Neural crest cell (in vitro differentiated cells): ENCODE data around the gene NOSIP. TPM values are rescaled to one million over a fixed set of nuclear protein-coding genes. Genes with fewer than 3 reads are reported as not detected.

Experiments
- DNase-seq: peaks from one replicate; pipeline ENCODE4 v3.0.0; 2021; ENCODE audit warnings: low read depth, mixed read lengths, low spot score
- H3K27ac Mint-ChIP-seq: one replicate; pipeline ENCODE4 v1.8.0; 2021; ENCODE audit warnings: mild to moderate bottlenecking, mixed read lengths; ENCODE audit not compliant: unreplicated experiment
- H3K27me3 Mint-ChIP-seq: 2 replicates; pipeline ENCODE4 v1.8.0; 2021; ENCODE audit warnings: low read depth, mild to moderate bottlenecking, mixed read lengths
- H3K36me3 Mint-ChIP-seq: 2 replicates; pipeline ENCODE4 v1.8.0; 2021; ENCODE audit warnings: low read depth, mild to moderate bottlenecking, mixed read lengths
- H3K4me1 Mint-ChIP-seq: 2 replicates; pipeline ENCODE4 v1.8.0; 2021; ENCODE audit warnings: mixed read lengths
- H3K4me3 Mint-ChIP-seq: one replicate; pipeline ENCODE4 v1.8.0; 2021; ENCODE audit warnings: mild to moderate bottlenecking, mixed read lengths
- H3K9me3 Mint-ChIP-seq: 2 replicates; pipeline ENCODE4 v1.8.0; 2021; ENCODE audit warnings: mixed read lengths
- total RNA-seq: library from RNA; stranded (reverse); gene quantifications from 2 replicates; pipeline ENCODE4 v1.2.1, GENCODE V29; 2021
- TF ChIP-seq, protein P1 (sequence below): fragments of 200-600 bp; sonication (generic); conservative IDR thresholded peaks from 2 replicates; pipeline ENCODE4 v1.5.0; 2021; ENCODE audit warnings: antibody characterized with exemption, mild to moderate bottlenecking

NOSIP gene
- total RNA-seq, 1 donor from 2014 or later = 74.1 TPM

DNA sequence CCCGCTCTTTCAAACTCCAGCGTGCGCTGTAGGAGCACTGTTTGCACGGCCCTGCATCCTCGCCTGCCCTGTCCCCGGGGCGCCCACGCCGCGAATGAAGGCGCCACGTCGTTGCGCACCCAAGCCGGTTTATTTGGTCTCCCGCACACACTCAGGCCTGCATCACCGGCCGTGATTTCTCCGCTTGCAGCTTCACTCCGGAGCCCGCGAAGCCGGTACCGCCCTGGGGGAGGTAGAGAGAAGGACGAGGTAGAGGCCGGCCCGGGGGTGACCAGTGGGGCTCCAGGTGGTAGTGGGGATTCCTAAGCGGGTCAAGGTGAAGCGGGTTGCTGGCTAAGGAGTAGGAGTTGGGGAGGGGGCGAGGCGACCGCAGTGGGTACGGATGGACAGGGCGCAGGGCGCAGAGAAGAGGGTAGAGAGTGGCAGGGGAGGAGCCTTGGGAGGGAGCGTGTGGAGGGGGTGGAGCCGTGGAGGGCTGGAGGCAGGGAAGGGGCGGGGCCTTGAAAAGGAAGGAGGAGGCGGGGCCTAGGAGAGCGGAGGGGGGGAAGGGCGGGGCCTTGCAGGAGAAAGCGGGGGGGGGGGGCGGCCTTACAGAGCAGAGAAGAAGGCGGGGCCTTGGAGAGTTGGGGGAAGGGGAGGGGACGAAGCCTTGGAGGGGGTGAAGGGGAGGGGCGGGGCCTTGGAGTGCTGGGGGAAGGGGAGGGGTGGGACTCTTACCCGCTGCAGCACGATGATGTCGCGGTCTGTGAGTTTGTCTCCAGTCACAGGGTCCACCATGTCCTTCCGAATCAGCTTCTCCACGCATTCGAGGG lies 24.6 kb downstream of the NOSIP start:
- no peak overlapping the region for H3K4me3 Mint-ChIP-seq
- peak; percentile 21 for DNase-seq
- H3K36me3 Mint-ChIP-seq = peaks cover 7% of the 10 kb centered on the region
- H3K27me3 Mint-ChIP-seq = no peaks in the 10 kb centered on the region
- H3K27ac Mint-ChIP-seq = no peak overlapping the region
- no peaks in the 10 kb centered on the region for H3K9me3 Mint-ChIP-seq
- no peaks in the 10 kb centered on the region for H3K4me1 Mint-ChIP-seq
- TF ChIP-seq, protein P1, sequence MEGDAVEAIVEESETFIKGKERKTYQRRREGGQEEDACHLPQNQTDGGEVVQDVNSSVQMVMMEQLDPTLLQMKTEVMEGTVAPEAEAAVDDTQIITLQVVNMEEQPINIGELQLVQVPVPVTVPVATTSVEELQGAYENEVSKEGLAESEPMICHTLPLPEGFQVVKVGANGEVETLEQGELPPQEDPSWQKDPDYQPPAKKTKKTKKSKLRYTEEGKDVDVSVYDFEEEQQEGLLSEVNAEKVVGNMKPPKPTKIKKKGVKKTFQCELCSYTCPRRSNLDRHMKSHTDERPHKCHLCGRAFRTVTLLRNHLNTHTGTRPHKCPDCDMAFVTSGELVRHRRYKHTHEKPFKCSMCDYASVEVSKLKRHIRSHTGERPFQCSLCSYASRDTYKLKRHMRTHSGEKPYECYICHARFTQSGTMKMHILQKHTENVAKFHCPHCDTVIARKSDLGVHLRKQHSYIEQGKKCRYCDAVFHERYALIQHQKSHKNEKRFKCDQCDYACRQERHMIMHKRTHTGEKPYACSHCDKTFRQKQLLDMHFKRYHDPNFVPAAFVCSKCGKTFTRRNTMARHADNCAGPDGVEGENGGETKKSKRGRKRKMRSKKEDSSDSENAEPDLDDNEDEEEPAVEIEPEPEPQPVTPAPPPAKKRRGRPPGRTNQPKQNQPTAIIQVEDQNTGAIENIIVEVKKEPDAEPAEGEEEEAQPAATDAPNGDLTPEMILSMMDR = no peak

DNA sequence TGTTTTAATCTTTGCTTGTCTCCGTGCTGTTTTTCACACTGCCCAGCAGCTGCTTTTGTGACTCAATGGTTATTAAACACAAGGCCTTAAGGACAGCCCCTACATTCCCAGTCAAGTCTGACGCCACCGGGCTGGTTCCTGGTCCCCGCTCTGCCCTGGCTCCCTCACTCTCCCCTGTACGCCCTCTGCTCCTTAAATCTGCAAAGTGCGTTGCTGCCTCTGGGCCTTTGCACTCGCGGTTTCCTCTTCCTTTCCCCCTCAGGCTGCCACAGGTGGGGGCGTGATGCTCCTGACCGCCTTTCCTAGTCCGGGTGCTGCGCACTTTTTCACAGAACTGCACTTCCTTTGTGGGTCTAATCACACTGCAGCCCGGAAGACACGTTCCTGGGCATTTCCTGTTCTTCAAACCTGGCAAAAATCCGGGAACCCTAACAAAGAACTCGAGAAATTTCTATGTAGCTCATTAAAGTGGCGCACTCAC lies 25.6 kb downstream of the NOSIP start:
- peaks cover 7% of the 10 kb centered on the region for H3K36me3 Mint-ChIP-seq
- no peaks in the 10 kb centered on the region for H3K27me3 Mint-ChIP-seq
- no peaks in the 10 kb centered on the region for H3K9me3 Mint-ChIP-seq
- no peak overlapping the region for H3K27ac Mint-ChIP-seq
- TF ChIP-seq, protein P1 = no peak
- no peaks in the 10 kb centered on the region for H3K4me1 Mint-ChIP-seq
- no peak for DNase-seq
- no peak overlapping the region for H3K4me3 Mint-ChIP-seq

DNA sequence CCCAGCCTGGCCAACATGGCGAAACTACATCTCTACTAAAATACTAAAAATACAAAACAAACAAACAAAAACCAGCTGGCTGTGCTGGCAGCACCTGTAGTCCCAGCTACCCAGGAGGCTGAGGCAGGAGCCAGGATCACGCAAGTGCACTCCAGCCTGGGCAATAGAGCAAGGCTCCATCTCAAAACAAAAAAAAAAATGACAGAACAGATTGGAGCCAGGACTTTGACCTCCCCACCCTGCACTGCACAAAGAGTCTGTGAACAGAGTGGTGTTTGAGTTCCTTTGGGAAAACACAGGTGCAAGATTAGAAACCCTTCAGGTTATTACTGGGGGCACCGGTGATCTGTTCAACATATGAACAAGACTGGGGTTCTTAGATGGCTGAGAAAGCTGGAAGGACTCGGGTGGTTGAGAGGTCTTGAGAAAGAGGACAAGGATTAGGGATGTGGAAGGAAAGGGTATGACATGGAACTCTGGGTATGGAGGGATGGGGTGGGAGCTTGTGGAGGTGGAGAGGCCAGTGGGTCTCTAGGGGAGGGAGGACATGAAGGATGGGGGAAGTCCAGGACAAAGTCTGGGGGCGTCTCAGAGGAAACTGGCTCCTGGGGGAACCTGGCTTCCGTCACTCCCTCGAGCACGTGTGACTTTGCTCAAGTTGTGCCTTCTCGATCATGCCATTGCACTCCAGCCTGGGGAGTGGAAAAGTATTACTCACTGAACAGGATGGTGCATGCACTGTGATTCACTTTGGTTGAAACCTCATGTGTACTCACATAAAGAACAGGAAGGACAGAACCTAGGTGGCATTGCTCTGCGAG lies 26.7 kb downstream of the NOSIP start:
- Mint-ChIP-seq H3K4me1 (no peaks in the 10 kb centered on the region), H3K4me3 (no peak overlapping the region), H3K27ac (peak overlapping the region; percentile 10), H3K36me3 (peaks cover 7% of the 10 kb centered on the region), H3K27me3 (no peaks in the 10 kb centered on the region), H3K9me3 (no peaks in the 10 kb centered on the region)
- no peak for DNase-seq
- TF ChIP-seq, protein P1 = no peak

GRCh38 chr19:49552749-49553148 lies 27.6 kb downstream of the NOSIP start:
- TF ChIP-seq, protein P1 = no peak
- H3K27me3 Mint-ChIP-seq = no peaks in the 10 kb centered on the region
- no peak overlapping the region for H3K4me3 Mint-ChIP-seq
- H3K4me1 Mint-ChIP-seq = no peaks in the 10 kb centered on the region
- H3K9me3 Mint-ChIP-seq = no peaks in the 10 kb centered on the region
- no peak overlapping the region for H3K27ac Mint-ChIP-seq
- peaks cover 7% of the 10 kb centered on the region for H3K36me3 Mint-ChIP-seq
- DNase-seq = no peak

DNA sequence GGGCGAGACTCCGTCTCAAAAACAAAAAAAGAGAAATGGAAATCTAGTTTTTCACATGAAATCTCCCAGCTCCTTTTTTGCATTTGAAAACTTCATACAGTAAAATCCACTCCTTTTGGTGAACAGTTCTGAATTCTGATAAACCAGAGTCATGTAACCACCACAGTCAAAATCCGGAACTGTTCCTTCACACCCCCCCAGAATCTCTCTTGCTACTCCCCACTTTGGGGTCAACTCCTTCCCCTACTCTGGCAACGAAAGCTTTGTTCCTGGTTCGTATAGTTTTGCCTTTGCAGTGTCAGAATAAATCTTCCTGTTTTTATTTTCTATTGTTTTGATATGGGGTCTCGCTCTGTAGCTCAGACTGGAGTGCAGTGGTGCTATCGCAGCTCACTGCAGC lies 28.8 kb downstream of the NOSIP start:
- no peaks in the 10 kb centered on the region for H3K27me3 Mint-ChIP-seq
- H3K27ac Mint-ChIP-seq = no peak overlapping the region
- no peak overlapping the region for H3K4me3 Mint-ChIP-seq
- H3K4me1 Mint-ChIP-seq = peaks cover 5% of the 10 kb centered on the region
- H3K36me3 Mint-ChIP-seq = peaks cover 3% of the 10 kb centered on the region
- H3K9me3 Mint-ChIP-seq = no peaks in the 10 kb centered on the region
- TF ChIP-seq, protein P1 = no peak
- no peak for DNase-seq
